Activated CD8-positive, alpha-beta memory T cell treated with anti-CD3 and anti-CD28 coated beads, Interleukin-2, amount 50 U/mL, for 48 hours (primary cell): Measurements from ENCODE around the gene DOCK1.
"Not testable (repeated sequence)": the region's sequence is repeated elsewhere in the genome, so short reads cannot be mapped to it uniquely, and the experiment has no call there.

Source experiments
- DNase-seq: peaks from one replicate; pipeline ENCODE4 v3.0.0-alpha.2; 2020

Gene DOCK1

GRCh38 chr10:127299192-127299591 is 394.0 kb downstream of the DOCK1 start:
- not testable (repeated sequence) for DNase-seq

DNA sequence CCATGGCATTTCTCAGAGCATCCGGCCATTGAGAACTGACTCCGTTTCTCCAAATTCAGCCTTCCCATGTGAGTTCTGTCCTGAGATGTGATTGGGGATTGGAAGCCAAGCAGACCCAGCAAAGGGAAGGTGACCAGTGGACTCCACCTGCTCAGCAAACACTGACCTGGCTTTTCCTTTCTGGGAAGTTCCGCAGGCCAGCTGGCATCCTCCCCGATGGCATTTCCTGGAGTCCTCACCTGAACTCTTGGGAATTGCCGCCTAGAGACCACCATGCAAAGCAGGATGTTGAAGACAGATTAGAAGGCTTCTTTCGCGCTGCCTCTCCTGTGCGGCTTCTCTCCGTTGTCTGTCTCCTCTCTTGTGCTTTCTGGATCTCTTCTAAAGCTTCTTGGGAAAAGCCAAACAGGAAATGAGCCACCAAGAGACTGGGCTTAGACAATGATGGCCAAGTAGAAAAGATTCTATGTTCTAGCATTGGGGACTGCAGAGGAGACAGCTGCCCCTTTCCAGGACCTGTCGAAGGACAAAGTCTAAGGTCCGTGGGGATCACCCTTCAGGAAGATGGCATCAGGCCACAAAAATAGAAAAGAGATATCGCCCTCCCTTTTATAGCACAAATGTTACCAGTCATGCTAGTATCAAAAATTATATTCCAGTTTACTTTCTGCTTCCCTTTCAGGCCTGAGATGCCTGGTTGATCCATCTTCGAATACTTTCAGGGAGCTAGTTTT is 394.9 kb downstream of the DOCK1 start:
- DNase-seq = no peak

GRCh38 chr10:127300868-127301321 is 395.7 kb downstream of the DOCK1 start:
- no peak for DNase-seq

- no peak for DNase-seq
Measured at GRCh38 chr10:127302343-127302742, 397.1 kb downstream of the DOCK1 start.

- no peak for DNase-seq
Measured at GRCh38 chr10:127303105-127303504, 397.9 kb downstream of the DOCK1 start.

- DNase-seq = no peak
Measured at GRCh38 chr10:127303746-127304145, 398.5 kb downstream of the DOCK1 start.

GRCh38 chr10:127306479-127306878 is 401.3 kb downstream of the DOCK1 start:
- DNase-seq = no peak

DNA sequence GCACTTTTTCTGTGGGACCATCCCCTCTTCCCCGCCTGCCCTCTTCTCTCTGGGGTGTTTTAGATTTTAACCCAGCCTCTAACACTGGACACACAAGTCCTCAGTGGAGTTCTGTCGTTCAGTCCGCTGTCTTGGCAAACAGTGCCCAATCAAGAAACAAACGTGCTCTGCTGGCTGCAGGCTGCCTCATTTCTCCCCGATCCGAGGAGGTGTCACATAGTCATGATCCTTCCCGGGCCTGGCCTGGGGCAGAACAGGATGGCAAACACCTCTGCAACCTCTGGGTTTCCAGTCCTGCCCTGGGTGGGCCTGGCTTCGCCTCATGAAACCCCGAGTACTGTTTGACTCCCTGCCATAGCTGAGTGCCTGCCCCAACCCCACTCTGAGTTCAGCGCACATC is 402.1 kb downstream of the DOCK1 start:
- no peak for DNase-seq

DNA sequence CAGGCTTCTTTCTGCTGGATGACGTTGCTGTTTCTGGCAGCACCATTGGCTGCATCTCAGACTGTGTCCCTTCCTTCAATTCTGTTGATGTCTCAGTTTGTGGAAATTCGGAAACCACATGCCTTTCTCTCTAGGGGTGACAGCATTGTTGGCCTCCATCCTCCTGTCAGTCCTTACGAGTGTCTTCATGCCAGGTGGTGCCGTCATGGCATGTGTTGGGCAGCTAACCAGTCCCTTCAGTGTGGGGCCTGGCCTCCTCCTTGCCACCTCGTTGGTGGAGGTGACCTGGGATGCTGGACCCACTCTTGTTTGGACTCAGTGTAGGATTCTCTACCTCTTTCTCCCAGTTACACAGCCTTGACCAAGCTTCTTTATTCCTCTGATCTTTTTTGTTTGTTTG is 402.8 kb downstream of the DOCK1 start:
- no peak for DNase-seq

DNA sequence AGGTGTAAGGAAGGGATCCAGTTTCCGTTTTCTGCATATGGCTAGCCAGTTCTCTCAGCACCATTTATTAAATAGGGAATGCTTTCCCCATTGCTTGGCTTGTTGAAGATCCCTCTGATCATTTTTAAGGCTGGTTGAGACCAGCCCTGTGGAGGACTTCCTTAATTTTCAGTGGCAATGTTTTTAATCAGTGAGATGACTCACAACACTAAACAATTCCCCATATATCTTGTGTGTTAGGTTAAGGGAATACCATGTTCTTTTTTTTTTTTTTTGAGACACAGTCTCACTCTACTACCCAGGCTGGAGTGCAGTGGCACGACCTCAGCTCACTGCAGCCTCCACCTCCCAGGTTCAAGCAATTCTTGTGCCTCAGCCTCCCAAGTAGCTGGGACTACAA is 404.4 kb downstream of the DOCK1 start:
- not testable (repeated sequence) for DNase-seq

GRCh38 chr10:127310430-127310829 is 405.2 kb downstream of the DOCK1 start:
- no peak for DNase-seq

DNA sequence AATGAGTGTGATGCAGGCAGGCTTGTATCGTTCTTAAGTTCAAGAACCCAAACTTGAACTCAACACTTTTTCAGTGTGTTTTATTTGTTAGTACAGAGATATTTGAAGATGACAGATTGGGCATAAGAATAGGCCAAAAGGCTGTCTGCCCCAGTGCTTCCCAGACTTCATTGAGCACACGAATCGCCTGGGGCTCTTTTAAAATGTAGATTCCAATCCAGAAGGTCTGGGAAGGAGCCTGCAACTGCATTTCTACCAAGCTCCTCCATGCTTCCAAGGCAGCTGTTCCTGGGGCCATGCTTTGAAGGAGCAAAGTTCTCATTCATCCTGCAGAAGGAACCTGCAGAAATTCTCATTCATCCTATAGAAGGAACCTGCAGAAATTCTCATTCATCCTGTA is 405.7 kb downstream of the DOCK1 start:
- no peak for DNase-seq

DNA sequence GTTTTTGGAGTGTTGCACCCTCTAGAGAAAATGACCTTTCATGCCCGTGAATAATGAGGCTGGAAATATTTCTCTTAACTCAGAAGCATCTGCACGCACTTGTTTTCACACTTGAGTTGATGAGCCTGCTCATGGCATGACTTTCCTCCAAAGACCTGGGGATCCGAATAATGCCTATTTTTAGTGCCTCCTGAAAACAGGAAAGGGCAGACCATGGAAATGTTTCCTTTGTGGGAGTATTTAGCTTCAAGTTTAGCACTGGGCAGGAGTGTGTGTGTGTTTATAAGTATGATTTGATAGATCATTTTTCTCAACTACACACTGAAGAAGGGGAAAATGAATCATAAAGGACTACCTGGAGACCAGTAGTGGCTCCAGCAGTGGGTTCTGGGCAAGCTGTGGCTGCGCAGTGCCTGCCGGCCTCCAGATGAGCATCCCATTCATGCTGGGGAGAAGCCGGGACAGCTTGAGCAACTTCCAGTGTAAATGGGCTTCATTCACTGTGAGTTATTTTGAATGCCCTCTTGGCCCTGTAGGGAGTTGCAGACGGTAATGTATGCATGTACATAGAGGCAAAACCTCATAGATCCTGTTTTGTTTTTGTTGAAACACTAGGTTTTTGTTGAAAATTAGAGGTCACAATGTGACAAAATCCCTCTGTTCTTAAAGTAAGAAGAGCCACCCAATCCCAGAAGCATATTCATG is 408.9 kb downstream of the DOCK1 start:
- DNase-seq = no peak

- no peak for DNase-seq
Measured at GRCh38 chr10:127314797-127315196, 409.6 kb downstream of the DOCK1 start.

DNA sequence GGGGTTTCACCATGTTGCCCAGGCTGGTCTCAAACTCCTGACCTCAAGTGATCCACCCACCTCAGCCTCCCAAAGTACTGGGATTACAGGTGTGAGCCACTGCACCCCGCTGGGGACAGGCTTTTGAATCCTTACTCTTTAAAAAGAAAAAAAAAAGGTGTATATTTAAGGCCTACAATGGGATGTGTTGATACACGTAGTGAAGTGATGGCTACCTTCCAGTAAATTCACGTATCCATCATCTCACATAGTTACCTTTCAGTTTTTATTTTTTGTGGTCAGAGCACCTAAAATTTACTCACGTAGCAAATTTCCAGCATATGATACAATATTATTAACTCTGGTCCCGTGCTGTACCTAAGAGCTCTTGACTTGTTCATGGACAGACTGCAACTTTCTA is 410.7 kb downstream of the DOCK1 start:
- DNase-seq = no peak

DNA sequence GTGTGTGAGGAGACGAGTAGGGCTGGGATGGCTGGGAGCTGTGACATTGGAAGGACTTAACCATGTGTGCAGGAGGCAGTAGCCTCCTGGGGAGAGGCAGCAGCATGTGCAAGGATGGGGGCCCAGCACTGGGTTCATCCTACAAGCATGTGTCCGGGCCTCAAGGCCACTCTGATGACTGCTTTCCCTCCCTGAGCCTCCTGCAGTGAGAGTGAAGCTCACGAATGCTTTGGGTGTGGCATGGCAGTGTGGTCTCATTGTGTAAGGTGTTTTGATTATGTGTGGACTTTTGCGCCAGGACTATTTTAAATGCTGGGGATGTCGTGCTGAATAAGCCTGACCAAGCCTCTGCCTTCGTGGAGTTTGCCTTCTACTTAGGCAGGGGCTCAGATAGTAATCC is 413.2 kb downstream of the DOCK1 start:
- DNase-seq = no peak

DNA sequence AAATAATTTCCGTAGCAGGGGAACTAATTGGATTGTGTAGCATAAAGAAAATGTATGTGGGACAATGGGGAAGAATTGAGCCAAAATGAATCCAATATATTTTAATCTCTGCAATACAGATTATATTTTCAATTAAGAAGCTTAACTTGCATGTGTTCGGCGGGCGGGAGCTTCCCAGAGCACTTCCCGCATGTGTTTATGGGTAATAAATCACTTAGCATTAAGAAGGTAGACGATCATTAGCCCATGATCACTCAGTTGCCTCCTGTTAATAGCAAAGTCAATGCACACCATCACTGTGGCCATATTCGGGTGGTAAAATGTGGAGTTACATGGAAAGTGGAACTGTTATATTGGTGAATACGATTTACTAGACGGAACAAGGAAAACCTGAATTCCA is 414.0 kb downstream of the DOCK1 start:
- DNase-seq = no peak

DNA sequence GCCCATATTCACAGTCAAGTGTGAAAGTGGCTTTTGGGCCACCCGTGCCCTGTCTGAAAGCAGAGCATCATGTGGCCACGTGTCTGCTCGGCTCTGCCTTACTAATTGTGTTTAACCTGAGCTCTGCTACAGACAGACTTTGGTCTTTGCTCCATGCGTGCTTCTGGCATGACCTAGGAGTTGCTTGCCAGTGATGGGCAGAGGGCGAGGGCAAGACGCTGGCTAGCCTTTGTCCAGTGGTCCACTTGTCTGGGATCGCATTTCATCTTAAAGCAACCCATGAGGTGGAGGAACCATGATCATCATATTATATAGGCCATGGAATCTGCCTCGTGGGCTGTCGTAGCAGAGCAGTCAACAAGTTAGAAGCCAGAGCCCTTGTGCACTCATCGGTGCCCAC is 414.5 kb downstream of the DOCK1 start:
- no peak for DNase-seq

DNA sequence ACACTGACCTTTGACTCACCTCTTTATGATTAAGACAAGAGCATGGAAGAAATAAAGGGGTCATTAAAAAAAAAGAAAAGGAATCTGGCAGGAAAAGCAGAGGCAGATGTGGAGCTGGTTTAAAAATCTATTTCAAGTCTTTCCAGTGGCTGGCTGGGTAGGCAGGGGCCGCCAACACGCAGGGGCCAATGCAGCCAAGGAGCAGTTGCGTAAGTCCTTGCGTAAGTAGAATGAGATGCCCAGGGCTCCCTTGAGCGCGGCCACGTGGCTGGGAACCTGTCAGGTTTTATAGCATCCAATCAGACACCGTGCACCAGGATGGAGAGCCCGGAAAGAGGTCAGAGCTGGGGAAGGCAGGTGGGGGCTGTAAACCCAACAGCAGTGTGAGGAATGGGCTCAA is 414.9 kb downstream of the DOCK1 start:
- DNase-seq = no peak

- no peak for DNase-seq
Measured at GRCh38 chr10:127322286-127322685, 417.1 kb downstream of the DOCK1 start.

DNA sequence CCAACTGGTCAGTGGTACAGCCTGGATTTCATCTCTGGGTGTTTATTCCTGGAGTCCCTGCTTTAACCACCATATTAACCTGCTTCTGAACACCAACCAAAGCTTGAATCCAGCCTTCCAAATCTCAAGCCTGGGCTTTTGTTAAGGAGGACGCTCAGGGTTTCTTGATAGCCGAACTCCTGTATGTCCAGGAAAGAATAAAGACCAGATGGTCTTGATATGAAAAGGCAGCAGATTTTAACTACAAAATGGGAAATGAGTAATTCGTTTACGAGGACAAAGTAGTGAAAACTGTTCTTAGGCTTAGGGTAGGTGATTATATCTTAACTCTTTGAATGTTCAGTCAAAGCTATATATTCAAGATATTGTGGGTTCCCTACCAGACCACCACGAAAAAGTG is 420.3 kb downstream of the DOCK1 start:
- DNase-seq = no peak

DNA sequence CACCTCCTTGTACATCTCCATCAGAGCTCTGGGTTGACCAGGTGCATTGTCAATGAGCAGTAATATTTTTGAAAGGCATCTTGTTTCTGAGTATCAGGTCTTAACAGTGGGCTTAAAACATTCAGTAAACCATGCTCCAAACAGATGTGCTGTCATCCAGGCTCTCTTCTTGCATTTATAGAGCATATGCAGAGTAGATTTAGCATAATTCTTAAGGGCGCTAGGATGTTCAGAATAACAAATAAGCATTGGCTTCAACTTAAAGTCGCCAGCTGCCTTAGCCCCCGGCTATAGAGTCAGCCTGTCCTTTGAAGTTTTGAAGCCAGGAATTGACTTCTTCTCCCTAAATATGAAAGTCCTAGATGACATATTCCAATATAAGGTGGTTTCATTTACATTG is 421.7 kb downstream of the DOCK1 start:
- DNase-seq = no peak

GRCh38 chr10:127331696-127332095 is 426.5 kb downstream of the DOCK1 start:
- DNase-seq = no peak

DNA sequence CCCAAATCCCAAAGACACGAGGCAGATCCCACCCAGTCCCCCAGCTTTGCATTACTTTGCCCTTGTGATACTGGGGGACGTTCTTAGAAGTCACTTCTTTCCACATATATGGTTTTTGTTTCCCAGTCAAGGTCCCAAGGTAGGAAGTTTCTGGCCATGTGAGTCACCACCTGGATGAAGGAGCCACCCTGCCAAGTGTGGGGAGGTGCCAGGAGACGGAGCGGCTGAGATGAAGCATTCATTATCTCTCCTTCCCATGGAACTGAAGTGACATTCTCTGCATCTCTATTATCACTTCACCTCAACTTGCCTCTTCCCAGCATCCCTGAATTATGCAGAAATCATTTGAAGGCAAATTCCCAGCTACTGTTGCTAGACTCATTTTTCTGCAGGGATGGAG is 427.4 kb downstream of the DOCK1 start:
- DNase-seq = no peak

DNA sequence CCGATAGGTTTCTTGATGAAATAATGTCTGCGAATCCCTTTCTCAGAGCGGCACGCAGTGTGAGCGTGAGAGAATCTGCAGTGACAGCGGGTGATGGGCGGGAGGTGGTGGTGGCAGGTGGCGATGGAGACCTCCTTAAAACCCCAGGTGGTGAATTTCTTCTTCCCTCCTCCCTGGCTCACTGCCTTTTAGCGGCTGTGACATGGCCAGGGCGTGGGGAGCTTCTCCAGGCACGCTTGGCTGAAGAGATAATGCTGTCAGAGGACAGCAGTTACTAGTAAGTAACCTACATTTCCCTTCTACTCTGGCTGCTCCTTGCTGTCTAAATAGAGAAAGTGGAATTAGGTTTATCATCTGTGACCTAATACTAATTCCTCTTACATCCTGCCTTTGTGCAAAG is 432.6 kb downstream of the DOCK1 start:
- no peak for DNase-seq
